H4 (cell line): ENCODE measurements around the gene DGKD. TPM values are rescaled to one million over a fixed set of nuclear protein-coding genes. Genes with fewer than 3 reads are reported as not detected.
A peak's percentile ranks its signal among the peaks of the same experiment; 100 is the strongest.

ENCODE experiments used
- DNase-seq: peaks from one replicate; pipeline ENCODE4 v3.0.0-alpha.2; 2015; ENCODE audit warnings: low spot score
- total RNA-seq: library from RNA; depleted of rRNA; stranded (reverse); fragments of >200 nt; shearing (Covaris generic); gene quantifications from 2 replicates; pipeline ENCODE4 v1.2.3, GENCODE V29; 2014

The DGKD gene
- total RNA-seq, 1 experiment from 2014 or later, result 34.3 TPM

GRCh38 chr2:233413046-233413445 lies 58.8 kb downstream of the DGKD start:
- no peak for DNase-seq

GRCh38 chr2:233413559-233414272 lies 59.4 kb downstream of the DGKD start:
- peak; percentile 96 for DNase-seq

- DNase-seq, result peak; percentile 81
Observed at GRCh38 chr2:233414273-233414654, 60.0 kb downstream of the DGKD start.

GRCh38 chr2:233414777-233415570 lies 60.7 kb downstream of the DGKD start:
- peak; percentile 81 for DNase-seq

- no peak for DNase-seq
Observed at GRCh38 chr2:233416199-233416598, 61.9 kb downstream of the DGKD start.

- no peak for DNase-seq
Observed at GRCh38 chr2:233416706-233417105, 62.4 kb downstream of the DGKD start.

GRCh38 chr2:233417282-233417681 lies 63.0 kb downstream of the DGKD start:
- no peak for DNase-seq

GRCh38 chr2:233418052-233418760 lies 63.9 kb downstream of the DGKD start:
- peak; percentile 71 for DNase-seq

- peak; percentile 80 for DNase-seq
Observed at GRCh38 chr2:233418761-233419546, 64.7 kb downstream of the DGKD start.

GRCh38 chr2:233419602-233420391 lies 65.5 kb downstream of the DGKD start:
- DNase-seq, result no peak

GRCh38 chr2:233421091-233421816 lies 67.0 kb downstream of the DGKD start:
- DNase-seq, result no peak

- DNase-seq, result peak; percentile 92
Observed at GRCh38 chr2:233422050-233422639, 67.9 kb downstream of the DGKD start.

GRCh38 chr2:233422649-233423551 lies 68.6 kb downstream of the DGKD start:
- DNase-seq, result no peak

- DNase-seq, result no peak
Observed at GRCh38 chr2:233423552-233423860, 69.2 kb downstream of the DGKD start.

- peak; percentile 86 for DNase-seq
Observed at GRCh38 chr2:233424154-233424951, 70.1 kb downstream of the DGKD start.

GRCh38 chr2:233426619-233427342 lies 72.5 kb downstream of the DGKD start:
- peak; percentile 91 for DNase-seq

- no peak for DNase-seq
Observed at GRCh38 chr2:233428008-233428407, 73.7 kb downstream of the DGKD start.
